ENCODE measurements around the gene CYGB.

The CYGB gene

GRCh38 chr17:76537578-76538280, at the start of gene CYGB:
Gene CYGB (minus strand): TSS chr17:76537709. CDS start chr17:76537542, 167 bp downstream.
- peak in 1 of 14 donors; percentile 30 for DNase-seq

- DNase-seq, result no peak
Observed at GRCh38 chr17:76586741-76587487, 49.4 kb upstream of the CYGB start.

GRCh38 chr17:76585649-76586593, 48.4 kb upstream of the CYGB start, which contains the start of gene ST6GALNAC2:
Gene ST6GALNAC2 (minus strand): TSS chr17:76585860. CDS start chr17:76585808, 52 bp downstream.
- peak in 4 of 14 donors; percentile 9 to 49 (median 38) for DNase-seq

GRCh38 chr17:76585033-76585648, 47.6 kb upstream of the CYGB start:
- no peak for DNase-seq

- DNase-seq, result no peak
Observed at GRCh38 chr17:76584427-76585032, 47.0 kb upstream of the CYGB start.

GRCh38 chr17:76582660-76583059, 45.2 kb upstream of the CYGB start:
- no peak for DNase-seq

GRCh38 chr17:76581515-76581914, 44.0 kb upstream of the CYGB start:
- no peak for DNase-seq

GRCh38 chr17:76579281-76579680, 41.8 kb upstream of the CYGB start:
- DNase-seq, result no peak

- DNase-seq, result no peak
Observed at GRCh38 chr17:76578376-76578775, 40.9 kb upstream of the CYGB start.

GRCh38 chr17:76577876-76578275, 40.4 kb upstream of the CYGB start:
- DNase-seq, result no peak

GRCh38 chr17:76576189-76576588, 38.7 kb upstream of the CYGB start:
- DNase-seq, result no peak

GRCh38 chr17:76575570-76575969, 38.1 kb upstream of the CYGB start:
- DNase-seq, result no peak

GRCh38 chr17:76574166-76574565, 36.7 kb upstream of the CYGB start:
- no peak for DNase-seq

GRCh38 chr17:76573096-76573495, 35.6 kb upstream of the CYGB start:
- DNase-seq, result no peak

GRCh38 chr17:76572201-76572910, 34.8 kb upstream of the CYGB start:
- DNase-seq, result no peak

- DNase-seq, result no peak
Observed at GRCh38 chr17:76570877-76571471, 33.5 kb upstream of the CYGB start.

- DNase-seq, result no peak
Observed at GRCh38 chr17:76570457-76570856, 32.9 kb upstream of the CYGB start.

- DNase-seq, result peak in 11 of 14 donors; percentile 25 to 85 (median 63)
Observed at GRCh38 chr17:76569607-76570279, 32.2 kb upstream of the CYGB start.

- no peak for DNase-seq
Observed at GRCh38 chr17:76568811-76569221, 31.3 kb upstream of the CYGB start.
